SK-N-SH (cell line): ENCODE results near the gene CTF1.
A peak's percentile ranks its signal among the peaks of the same experiment; 100 is the strongest.

Experiments used
- CHD2 ChIP-seq: fragments of 150-350 bp; IDR thresholded peaks from 2 replicates; pipeline ENCODE4 v1.6.1; 2018; ENCODE audit warnings: low read length; ENCODE audit not compliant: partially characterized antibody
- CTCF ChIP-seq: fragments of 200-600 bp; sonication (generic); IDR thresholded peaks from 2 replicates; pipeline ENCODE4 v1.6.1; 2017; ENCODE audit warnings: antibody characterized with exemption, mild to moderate bottlenecking, moderate library complexity
- EP300 ChIP-seq, 2 experiments: IDR thresholded peaks; 2 replicates each; pipeline versions ENCODE4 v1.4.0 to v1.6.1; 2012; ENCODE audit warnings: borderline replicate concordance in 1 of 2, low read depth in 1 of 2, low read length in 1 of 2
- GATA2 ChIP-seq: sonication (generic); formaldehyde crosslinking; IDR thresholded peaks from 2 replicates; pipeline ENCODE4 v1.5.0; 2020; ENCODE audit warnings: mild to moderate bottlenecking, missing genetic modification reagents
- PBX3 ChIP-seq: IDR thresholded peaks from 2 replicates; pipeline ENCODE4; 2012
- POLR2AphosphoS5 ChIP-seq: IDR thresholded peaks from 2 replicates; pipeline ENCODE4 v1.6.1; 2012; ENCODE audit warnings: low read depth, low read length
- SMC3 ChIP-seq: IDR thresholded peaks from 2 replicates; pipeline ENCODE4 v1.6.1; 2012; ENCODE audit warnings: low read depth, low read length, improper control_type of control experiment
- TAF1 ChIP-seq: IDR thresholded peaks from 2 replicates; pipeline ENCODE4 v1.6.1; 2012; ENCODE audit warnings: low read depth, mild to moderate bottlenecking, low read length, moderate library complexity, borderline replicate concordance
- YY1 ChIP-seq: IDR thresholded peaks from 2 replicates; pipeline ENCODE4 v1.4.0; 2012; ENCODE audit warnings: low read depth, mild to moderate bottlenecking
- TF ChIP-seq, protein P1 (sequence below): IDR thresholded peaks from 2 replicates; pipeline ENCODE4 v1.4.0; 2012; ENCODE audit warnings: low read depth

DNA sequence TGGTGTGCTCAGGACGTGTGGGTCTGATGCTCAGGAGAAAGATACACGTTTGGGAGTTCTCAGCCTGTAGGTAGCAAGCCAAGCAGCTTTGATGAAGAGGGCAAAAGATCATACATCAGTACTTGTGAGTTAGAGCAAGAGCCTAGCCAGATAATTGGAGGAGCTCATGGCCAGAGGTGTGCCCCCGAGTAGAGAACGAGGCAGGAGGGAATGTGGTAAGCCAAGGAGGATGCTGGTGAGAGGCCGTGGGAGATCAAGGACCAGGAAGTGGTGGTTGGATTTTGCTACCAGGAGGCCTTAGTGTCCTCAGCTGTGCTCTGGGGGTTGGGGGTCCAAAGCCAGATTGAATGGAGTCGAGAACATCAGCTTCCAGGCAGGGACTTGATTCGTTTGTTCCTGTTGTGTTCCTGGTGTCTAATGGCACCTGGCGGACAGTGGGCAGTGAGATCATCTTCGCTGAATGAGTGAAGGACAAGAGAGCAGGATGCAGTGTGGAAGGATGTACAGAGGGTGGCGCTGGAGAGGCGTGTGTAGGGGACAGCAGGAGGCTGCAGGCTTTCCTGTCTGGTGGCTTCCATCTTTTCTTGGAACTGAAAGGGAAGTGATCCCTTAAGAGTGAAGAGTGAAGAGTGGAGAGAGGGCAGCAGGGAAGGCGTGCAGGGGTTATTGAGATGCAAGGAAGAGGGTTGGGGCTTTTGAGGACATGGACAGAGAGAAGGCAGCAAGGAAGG lies 38.6 kb downstream of the CTF1 start:
- TF ChIP-seq POLR2AphosphoS5, result no peak
- TF ChIP-seq EP300 (IDR thresholded peaks at IDR 0.05; ENCODE audit: borderline replicate concordance in 1 of 2, low read depth in 1 of 2, low read length in 1 of 2), result no peak
- TF ChIP-seq CTCF, result peak; percentile 62
- TF ChIP-seq SMC3, result peak; percentile 24; the same call in 1 of the 2 replicates
- TF ChIP-seq YY1, result no peak
- no peak for TF ChIP-seq TAF1
- no peak for TF ChIP-seq PBX3
- TF ChIP-seq, protein P1, sequence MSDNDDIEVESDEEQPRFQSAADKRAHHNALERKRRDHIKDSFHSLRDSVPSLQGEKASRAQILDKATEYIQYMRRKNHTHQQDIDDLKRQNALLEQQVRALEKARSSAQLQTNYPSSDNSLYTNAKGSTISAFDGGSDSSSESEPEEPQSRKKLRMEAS, result no peak
- no peak for TF ChIP-seq CHD2
- TF ChIP-seq GATA2 (CRISPR knock-in tag), result no peak
